NCI-H1930 (cell line): ENCODE data around the gene POLR3C.
A peak's percentile ranks its signal among the peaks of the same experiment; 100 is the strongest.
"Not testable (repeated sequence)": the region's sequence is repeated elsewhere in the genome, so short reads cannot be mapped to it uniquely, and the experiment has no call there.

ENCODE experiments used
- DNase-seq, 2 experiments: peaks; one replicate each; lab custom pipeline; 2025; lab: John Stamatoyannopoulos, UW

POLR3C gene

DNA sequence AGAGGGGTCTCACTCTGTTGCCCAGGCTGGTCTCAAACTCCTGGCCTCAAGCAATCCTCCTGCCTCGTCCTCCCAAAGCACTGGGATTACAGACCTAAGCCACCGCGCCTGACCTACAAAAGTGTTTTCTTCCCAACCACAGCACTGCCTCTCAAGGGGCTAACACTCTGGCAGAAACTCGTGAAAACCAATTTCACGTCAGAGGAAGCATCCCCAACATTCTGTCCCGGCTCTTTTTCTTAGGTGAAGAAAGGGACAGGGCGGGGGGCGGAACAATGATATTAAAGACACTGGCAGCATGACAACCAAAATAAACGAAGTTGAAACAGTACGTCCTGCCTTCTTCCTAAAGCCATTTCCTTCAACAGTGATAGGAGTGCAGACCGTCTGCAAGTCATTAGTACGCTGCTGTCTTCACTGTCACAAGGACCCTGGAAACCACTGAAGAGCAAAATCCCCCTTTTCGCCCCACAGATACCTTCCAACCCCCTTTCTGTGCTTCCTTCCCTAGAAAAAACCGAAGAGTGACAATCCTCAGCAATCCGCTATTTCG is 1.1 kb upstream of the POLR3C start:
- not testable (repeated sequence) for DNase-seq

DNA sequence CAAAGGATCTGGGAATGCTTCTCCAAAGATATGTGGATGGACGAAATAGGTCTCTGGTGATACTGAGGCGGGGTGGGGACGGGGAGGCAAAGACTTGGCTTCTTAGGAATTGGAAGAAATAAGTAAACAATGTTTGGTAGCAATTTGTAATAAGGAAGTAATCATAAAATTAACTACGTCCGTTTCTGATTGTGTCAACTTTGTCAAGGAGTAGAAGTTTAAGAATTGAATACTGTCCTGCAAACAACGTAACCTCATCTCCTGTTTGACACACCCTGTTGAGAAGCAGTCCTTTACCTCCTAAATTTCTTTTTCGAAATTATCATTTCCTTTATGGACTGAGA is 471 bp downstream of the POLR3C start:
- no peak for DNase-seq

DNA sequence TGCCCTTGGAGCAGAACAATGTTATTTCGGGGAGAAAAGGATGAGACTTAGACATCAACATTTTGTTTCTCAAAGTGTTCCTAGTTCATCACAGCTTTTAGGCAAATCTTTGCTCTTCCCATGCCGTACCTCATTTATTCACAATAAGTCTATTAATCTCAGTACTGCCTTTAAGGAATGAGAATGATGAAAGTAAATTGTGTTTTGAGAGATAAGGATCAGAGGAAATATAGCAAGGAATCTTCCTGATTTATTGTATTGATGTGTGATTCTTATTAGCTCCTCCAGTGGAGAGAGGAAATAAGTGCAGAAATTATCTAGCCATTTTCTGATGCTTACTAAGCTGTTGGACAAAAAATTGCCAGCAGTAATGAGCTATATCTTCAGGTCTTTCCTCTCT is 2.0 kb downstream of the POLR3C start:
- DNase-seq, result no peak

DNA sequence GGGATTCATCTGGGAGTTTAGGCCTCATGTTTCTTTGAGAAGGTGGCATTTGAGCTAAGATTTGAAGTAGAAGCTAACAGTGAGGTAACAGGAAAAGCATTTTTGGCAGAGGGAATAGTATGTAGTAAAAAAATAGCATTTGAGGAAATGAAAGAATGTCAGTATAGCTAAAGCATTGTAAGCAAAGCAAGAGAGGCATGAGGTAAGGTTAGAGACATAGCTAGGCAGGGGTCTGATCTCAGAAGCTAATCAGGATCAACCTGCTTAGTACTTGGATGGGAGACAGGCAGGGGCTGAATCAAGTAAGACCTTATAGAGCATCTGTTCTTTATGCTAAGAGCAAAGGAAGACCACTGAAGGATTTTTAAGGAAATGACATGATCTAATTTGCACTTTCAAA is 4.0 kb downstream of the POLR3C start:
- DNase-seq, result no peak

DNA sequence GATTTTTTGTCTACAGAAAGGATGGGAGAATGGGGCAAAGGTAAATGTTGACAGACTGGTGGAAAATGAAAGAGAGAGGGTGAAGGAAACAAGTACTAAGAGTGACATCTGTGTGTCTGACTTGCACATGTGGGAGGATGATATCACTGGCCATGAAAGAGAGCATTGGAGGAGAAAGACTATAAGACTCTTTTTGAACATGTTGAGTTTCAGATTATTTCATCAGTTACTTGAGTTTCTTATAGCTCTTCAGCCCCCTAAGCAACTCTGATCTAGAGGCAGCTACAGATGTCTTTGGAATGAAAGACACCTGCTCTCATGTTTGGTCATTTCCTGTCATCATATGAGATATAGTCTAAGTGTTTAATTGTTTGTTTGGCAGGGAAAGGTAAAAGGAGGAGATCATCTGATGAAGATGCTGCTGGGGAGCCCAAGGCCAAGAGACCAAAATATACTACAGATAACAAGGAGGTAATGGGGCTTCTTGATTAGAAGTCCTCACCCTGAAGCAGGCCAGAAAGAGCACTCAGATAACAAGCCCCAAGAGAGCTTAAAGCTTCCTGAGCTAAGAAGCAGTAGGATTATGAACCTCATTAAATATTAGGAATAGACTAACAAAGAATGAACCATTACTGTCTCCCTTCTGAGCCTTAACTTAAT is 4.5 kb downstream of the POLR3C start:
- no peak for DNase-seq

DNA sequence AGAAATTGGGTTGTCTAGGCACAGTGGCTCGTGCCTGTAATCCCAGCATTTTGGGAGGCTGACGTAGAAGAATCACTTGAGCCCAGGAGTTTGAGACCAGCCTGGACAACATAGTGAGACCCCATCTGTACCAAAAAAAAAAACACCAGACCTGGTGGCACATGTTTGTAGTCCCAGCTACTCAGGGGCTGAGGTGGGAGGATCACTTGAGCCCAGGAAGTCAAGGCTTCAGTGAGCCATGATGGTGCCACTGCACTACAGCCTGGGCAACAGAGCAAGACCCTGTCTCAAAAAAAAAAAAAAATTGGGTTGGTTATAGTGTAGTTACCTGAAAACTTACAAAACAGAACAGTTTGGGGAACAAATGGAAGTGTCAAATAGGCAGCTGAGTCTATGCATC is 6.8 kb downstream of the POLR3C start:
- DNase-seq, result not testable (repeated sequence)

DNA sequence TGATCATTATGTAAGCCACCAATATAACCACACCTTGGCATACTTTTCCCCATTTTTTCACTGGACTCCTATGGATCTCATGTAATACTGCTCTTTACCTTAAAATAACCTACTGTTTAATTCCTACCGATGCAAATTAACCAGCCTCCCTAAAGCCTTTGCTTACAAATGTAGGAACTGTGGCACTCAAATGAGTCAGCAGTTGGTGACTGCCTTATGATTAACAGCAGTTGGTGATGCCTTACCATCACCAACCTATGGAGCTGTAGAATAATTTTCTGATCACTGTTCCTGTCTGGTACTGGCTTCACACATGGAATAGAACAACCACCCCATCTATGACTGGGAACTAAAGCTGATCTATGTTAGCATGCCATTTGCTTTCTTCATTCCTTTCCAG is 13.7 kb downstream of the POLR3C start:
- no peak for DNase-seq

DNA sequence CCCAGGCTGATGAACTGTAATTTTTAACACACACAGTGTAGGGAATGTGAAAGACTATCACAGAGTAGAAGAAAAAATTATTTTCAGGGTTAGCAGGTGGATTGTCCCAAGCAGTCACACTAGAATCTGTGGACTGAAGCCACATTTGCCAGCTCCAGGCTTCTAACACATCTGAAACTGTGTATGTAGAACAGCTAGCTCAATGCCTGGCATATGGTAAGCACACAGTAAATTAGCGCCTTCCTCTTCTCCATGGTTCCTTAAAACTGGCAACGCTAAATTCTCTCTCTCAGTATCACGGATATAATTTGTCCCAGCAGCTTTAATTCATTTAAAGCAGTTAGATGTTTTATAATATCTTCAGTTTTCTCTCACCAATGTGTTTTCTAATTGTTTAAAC is 19.0 kb downstream of the POLR3C start:
- no peak for DNase-seq

DNA sequence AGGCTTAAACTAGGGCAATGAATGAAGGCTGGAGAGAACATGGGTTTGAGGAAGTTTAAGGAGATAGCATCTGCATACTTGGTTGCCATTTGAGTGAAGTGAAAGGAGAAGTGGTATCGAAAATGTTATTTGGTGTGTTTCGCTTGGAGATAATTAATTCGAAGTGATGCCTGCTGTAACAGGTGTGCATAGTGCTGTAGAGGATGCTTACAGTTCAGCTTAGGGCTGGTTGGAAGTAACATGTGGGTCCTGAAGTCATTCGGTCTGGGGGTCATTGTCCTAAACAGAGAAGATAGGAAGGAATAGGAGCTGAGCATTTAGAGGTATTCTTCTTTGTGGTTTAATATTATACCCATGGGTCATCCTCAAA is 21.1 kb downstream of the POLR3C start:
- no peak for DNase-seq

DNA sequence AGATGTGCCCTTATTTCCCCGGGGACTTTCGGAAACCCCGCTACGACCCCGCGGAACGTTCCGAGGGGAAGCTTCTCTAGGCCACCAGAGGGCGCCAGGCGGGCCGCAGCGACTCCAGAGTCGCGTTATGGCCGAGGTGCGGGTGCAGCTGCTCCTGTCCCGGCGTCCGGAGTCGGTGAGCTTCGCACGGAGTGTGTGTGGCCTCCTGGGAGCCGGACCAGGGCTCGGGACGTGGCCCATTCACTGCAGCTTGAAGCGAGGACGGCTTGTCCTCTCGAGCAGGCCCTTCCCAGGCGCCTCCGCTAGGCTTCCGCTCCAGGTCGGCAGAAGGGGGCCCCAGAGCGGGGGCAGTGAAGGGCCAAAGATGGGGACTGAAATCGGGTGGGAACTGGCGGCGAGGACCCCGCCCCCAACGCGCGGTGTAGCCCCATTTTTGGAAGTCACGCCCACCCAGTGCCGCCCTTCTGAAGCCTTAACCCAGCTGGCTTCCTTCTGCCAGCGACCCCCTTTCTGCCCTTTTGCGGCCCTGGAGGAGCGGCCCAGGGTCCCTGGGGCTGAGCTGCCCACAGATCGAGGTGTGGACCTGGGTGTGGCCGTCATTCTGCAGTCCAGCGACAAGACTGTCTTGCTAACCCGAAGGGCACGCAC is 21.6 kb downstream of the POLR3C start, which contains the start of gene NUDT17:
TSS of gene NUDT17 (plus strand) at position 117 of the 648 bp plus-strand sequence. CDS start at position 128, 11 bp downstream.
- DNase-seq, result peak; percentile 78 to 84

DNA sequence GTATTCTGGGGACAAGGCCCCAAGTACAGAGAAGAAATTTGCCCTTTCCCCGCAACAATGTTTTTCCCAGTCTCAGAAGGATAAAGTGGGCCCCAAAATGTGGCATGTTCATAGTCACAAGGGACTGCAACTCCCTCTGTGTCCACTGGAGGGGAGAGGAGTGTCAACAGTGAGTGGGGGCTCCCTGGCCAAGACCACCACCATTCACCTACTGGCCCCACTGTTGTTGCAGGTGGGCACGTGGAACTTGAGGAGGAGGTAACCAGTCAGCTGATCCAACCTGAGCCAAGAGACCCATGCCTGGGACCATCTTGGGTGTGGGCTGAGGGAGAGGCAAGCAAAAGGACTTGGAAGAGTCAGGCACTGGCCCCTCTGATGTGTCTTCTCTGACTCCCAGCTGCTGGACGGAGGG is 22.2 kb downstream of the POLR3C start:
- DNase-seq, result no peak

DNA sequence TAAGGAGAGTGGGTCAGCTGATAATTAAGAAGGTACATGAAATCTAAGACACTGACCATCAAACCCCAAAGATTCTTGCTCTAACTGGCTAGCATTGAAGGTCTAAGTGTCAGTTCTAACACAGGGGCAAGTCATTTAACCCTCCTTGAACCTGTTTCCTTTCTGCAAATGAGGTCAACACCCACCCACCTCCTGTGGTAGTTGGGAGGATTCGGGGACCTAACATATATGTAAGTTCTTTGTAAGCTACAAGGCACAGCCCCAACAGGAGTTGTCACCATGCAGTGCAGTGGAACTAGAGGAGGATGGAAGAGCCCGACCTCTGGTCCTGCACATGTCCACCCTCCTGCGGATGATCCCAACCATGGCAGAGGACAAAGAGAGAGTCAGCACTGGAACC is 23.8 kb downstream of the POLR3C start:
- DNase-seq, result no peak

DNA sequence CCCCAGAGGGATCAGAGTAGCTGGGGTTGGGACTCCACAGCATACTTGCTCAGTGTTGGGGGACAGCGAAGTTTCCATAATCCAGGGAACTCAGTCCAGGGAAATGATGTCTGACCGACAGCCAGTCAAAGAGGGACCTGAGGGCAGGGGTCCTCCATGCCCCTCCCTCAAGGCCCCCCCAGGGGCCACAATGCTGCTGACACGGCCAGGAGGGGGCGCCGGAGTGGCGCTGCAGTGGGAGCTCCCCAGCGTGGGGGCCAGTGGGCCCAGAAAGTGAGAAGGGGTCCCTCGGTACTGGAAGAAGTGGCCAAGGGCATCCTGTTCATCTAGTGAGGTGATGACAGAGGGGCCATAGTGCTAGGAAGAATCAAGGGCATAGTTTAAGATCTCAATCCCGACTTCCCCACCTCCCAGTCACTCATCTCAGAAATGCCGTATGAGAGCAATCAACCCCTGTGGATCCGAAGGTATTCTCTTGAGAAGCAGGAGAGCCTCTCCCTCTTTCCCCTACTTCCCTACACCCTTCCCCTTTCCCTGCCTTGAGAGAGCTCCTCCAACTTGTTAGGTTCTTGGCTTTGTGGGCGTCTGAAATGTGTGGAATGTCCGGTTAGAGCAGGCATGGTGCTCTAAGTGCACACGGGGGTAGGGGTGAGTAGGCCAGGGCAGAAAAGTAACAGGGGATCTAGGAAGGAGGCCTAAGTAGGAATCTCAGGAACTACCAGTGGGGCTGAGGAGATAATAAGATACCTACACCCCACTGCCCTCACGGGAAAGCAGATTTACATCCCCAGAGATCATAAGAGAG is 25.6 kb downstream of the POLR3C start:
- DNase-seq, result no peak

DNA sequence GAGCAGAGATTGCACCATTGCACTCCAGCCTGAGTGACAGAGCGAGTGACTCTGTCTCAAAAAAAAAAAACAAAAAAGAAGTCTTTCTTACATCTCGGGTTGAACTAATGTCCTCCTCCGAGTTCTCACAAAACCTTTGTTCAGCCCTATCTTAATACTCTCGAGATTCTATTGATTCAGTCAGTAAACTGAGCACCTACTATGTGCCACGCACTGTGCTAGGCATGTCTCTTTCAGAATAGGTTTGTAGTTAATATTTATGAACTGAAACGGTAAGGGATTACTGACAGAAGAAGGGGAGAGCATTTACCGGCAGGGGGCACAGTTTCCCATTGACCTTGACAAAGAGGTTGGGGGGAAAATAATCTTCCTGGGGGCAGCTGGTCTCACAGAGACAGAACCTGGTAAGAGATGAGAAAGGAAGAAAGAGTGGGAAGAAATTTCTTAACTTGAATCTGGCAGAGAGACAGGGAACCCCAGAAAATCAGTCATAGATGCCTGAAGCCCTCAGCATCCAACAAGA is 31.5 kb downstream of the POLR3C start:
- no peak for DNase-seq

DNA sequence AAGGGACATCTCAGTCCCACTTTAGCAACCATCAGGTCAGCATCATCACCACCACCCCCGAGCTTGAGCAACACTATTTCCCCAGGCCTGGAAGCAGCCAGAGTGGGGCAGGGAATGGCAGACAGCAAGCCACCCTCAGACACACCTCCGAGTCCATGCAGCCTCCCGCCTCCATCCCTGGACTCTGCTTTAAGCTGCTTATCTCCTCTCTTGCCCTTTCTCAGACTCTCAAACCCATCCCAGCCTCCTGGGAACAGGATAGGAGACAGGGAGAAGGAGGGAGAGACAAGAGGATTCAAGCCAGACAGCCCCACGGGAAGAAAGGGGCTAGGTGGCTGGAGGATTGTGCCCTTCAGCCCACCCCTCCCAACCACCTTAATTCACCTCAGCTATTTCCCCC is 33.2 kb downstream of the POLR3C start:
- no peak for DNase-seq

DNA sequence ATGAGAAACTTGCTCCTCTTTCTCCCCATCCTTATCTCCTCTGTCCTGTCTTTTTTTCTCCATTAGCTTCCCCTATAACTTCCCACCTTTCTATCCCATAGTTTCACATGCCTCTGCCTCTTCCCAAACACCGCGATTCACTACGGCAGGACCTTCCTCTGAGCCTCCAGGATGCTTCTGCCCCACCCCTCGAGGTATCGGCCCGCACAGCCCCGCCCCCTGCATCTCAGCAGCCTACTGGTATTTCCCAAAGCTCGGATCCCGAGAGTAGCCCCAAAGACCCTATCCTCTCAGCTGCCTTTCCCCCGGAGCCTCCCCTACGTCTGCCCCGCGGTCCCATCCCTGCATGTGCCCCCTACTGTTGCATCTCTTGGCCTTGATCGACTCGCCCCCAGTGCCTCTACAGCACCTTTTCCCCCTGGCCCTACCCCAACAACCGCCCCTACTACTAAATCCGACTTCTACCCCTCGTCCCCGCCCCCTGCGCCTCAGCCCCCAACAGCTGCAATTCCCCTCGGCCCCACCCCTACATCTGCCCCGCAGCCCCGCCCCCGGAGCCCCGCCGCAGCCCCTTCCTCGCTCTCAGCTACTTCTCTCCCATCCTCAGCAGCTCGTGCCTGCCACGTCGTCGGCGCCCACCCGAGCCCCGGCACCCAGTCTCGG is 34.4 kb downstream of the POLR3C start:
- peak; percentile 48 to 52 for DNase-seq

DNA sequence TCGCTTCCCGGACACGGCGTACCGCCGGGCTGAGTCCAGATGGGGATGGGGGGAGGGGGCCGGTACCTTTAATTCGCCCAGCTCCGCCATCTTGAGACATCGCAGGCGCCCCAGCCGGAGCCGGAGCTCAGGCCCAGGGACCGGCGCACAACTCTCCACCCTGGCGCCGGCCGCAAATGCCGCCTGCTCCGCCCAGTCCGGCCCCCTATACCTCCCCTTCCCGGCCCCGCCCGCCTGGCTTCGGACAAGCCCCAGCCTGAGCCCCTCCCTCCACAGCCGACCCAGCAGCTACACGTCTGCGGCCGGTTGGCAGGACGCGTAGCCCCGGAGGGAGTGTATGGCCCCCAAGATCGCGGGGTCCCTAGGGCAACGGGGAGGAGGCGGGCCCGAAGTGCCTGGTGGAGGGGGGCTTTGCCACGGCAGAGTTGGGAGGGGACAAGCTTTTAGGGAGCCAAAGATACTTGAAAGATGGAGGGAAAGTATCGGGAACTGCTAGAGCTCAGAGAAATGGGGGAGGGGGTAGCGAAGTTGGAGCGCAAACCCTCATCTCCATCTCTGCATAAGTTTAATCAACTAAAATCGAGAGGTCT is 35.0 kb downstream of the POLR3C start, which contains the start of gene PIAS3:
TSS of gene PIAS3 (minus strand) at position 181 of the 590 bp plus-strand sequence. CDS start at position 90, 91 bp downstream.
- peak; percentile 80 to 82 for DNase-seq

DNA sequence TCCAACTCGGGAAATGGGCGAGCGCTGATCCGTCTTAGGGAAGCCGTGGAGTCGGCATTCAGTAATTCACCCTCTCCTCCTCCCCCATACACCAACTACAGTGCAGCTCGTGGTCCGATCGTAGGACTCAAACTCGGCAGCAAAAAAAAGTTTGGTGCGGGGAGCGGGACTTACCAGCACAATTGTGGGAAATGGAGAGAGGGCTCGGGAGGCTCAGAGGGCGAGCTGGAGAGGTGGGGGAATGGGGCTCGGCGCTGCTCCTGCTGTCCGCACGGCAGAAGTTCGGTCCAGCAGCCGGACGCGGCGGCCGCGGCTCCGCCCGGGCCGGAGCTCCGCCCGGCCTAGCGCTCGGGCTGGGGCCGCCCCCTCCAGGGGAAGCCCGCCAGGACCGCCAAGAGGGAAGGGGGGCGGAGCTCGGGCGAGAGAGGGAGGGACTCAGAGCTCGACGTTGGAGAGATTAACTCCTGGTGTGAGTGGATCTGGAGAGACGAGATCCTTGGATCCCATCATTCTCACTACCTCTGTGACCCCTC is 35.6 kb downstream of the POLR3C start:
- peak; percentile 67 to 83 for DNase-seq

DNA sequence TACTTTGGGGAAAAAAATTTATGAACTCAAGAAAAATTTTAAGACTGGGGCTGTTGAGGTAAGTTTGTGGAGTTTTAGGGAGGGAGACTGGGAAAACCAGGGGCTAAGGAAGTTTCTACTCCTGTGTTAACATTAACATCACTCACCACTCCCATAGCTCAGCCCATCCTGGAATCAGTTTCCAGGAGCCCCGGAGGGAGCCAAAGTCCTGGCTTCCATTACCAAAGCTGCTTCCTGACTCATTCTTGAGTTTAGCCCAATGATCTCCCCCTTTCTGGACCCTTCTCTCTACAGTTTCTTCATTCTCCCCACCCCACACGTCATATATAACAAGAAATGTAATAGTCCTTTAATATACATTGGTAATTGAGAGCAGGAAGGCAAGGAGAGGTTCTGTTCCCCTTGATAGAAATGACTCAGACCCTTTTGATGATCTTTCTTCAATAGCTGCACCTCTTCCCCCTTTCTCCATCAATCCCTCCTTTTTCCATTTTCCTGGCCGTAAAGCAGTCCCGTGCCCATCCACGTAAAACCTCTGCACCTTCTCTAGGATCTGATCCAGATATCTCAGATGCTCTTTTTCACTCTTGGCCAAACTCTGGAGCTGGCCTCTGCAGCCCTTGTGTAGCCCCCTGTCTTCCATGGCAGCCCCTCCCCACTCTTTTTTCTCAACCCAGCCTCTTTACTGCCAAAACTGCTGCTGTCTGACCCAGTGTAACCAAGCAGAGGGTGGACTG is 39.5 kb downstream of the POLR3C start:
- no peak for DNase-seq

DNA sequence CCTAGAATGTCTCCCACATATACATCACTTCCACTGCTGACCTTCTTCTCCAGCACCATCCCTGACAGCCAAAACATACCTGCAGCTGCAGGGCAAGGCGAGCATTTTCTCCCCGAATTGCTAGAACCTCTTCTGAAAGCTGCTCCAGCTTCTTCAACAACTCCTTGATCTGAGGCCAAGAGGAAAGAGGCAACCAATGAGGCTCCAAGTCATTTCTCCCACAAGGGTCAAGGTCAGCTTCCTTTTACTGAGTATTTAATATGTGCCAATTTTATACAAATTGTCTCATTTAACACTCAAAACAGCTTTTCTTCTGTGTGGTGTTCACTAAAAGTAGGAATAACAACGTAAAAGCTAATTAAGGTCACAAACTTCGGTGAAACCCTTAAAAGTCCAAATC is 44.2 kb downstream of the POLR3C start:
- no peak for DNase-seq
